GM12878 (cell line): Measurements from ENCODE around the gene LDB2. TPM values are rescaled to one million over a fixed set of nuclear protein-coding genes. Genes with fewer than 3 reads are reported as not detected.

ENCODE experiments used
- ATAC-seq: fragments of 200-7000 bp; cut with Tn5 transposase; 3 replicates; pipeline ENCODE4 v1.9.1; 2020; ENCODE audit warnings: mild to moderate bottlenecking, moderate library complexity
- BruUV-seq: library from RNA; stranded (reverse); fragments of 400-500 nt; replicated peaks from 2 replicates; lab custom pipeline; 2021; lab: Mats Ljungman, UMichigan
- CTCF ChIA-PET: fragments of 300-600 bp; sonication (Branson Sonifier 250); formaldehyde crosslinking; extraction: SDS; loops from one replicate; lab custom pipeline; 2021; ENCODE audit warnings: inconsistent platforms; lab: Yijun Ruan, JAX
- POLR2A ChIA-PET: fragments of 350-600 bp; formaldehyde crosslinking; extraction: SDS; loops from one replicate; lab custom pipeline; 2021; ENCODE audit warnings: inconsistent platforms; lab: Charles Lee
- RAD21 ChIA-PET: fragments of 300-600 bp; sonication (Branson Sonifier 250); formaldehyde crosslinking; loops from one replicate; lab custom pipeline; 2023; ENCODE audit warnings: antibody characterized with exemption; ENCODE audit not compliant: unreplicated experiment; lab: Charles Lee
- SMC1A ChIA-PET: fragments of 300-600 bp; sonication (Branson Sonifier 250); formaldehyde crosslinking; loops from one replicate; lab custom pipeline; 2023; ENCODE audit not compliant: unreplicated experiment, uncharacterized antibody; lab: Charles Lee
- DNase-seq: peaks from one replicate; pipeline ENCODE4 v3.0.0-alpha.2; 2011; ENCODE audit warnings: low read depth, low spot score
- FAIRE-seq: peaks from 3 replicates; lab custom pipeline; 2011; peaks lifted over from hg19 to GRCh38; lab: Jason Lieb, UNC
- H2AFZ ChIP-seq: 2 replicates; pipeline ENCODE4 v1.6.0; 2011; ENCODE audit warnings: low read depth, low read length, control low read depth; ENCODE audit not compliant: control insufficient read depth
- H3K27ac ChIP-seq: 2 replicates; pipeline ENCODE4 v1.5.1; 2011; ENCODE audit warnings: control low read depth; ENCODE audit not compliant: control insufficient read depth, insufficient read depth
- H3K27me3 ChIP-seq, 2 experiments: replicated peaks in 1 of 2; 2 replicates each; pipeline versions ENCODE4 v1.6.0 to v1.6.1; 2011; ENCODE audit warnings: low read length in 1 of 2; ENCODE audit not compliant: control insufficient read depth in 2 of 2, insufficient read depth in 2 of 2
- H3K36me3 ChIP-seq, 2 experiments: 2 replicates each; pipeline ENCODE4 v1.5.1; 2011; ENCODE audit warnings: low read length in 1 of 2; ENCODE audit not compliant: control insufficient read depth in 2 of 2, insufficient read depth in 2 of 2
- H3K4me1 ChIP-seq: 2 replicates; pipeline ENCODE4 v1.6.1; 2011; ENCODE audit warnings: mild to moderate bottlenecking, low read length, moderate library complexity, mixed read lengths; ENCODE audit not compliant: control insufficient read depth, insufficient read depth
- H3K4me2 ChIP-seq: 2 replicates; pipeline ENCODE4 v1.6.0; 2011; ENCODE audit warnings: control low read depth; ENCODE audit not compliant: control insufficient read depth, insufficient read depth
- H3K4me3 ChIP-seq: fragments of 200-600 bp; sonication (generic); 2 replicates; pipeline ENCODE4 v1.5.1; 2016
- H3K79me2 ChIP-seq: 2 replicates; pipeline ENCODE4 v1.6.0; 2011; ENCODE audit warnings: low read length; ENCODE audit not compliant: control insufficient read depth, insufficient read depth
- H3K9ac ChIP-seq: 2 replicates; pipeline ENCODE4 v1.8.0; 2011; ENCODE audit warnings: low read length, control low read depth, mixed read lengths; ENCODE audit not compliant: control insufficient read depth, insufficient read depth
- H3K9me3 ChIP-seq: replicated peaks from 3 replicates; pipeline ENCODE4 v1.5.1; 2011; ENCODE audit warnings: mild to moderate bottlenecking, low read length; ENCODE audit not compliant: control insufficient read depth, insufficient read depth
- H4K20me1 ChIP-seq: 2 replicates; pipeline ENCODE4 v1.6.0; 2011; ENCODE audit not compliant: control insufficient read depth, insufficient read depth
- CBX3 ChIP-seq: fragments of 200-600 bp; sonication (generic); IDR thresholded peaks from 2 replicates; pipeline ENCODE4 v1.6.1; 2016; ENCODE audit warnings: low read depth, borderline replicate concordance
- CHD1 ChIP-seq: IDR thresholded peaks from 2 replicates; pipeline ENCODE4 v1.6.1; 2012; ENCODE audit warnings: low read depth, low read length, improper control_type of control experiment
- EED ChIP-seq: sonication (generic); IDR thresholded peaks from 2 replicates; pipeline ENCODE4 v1.6.1; 2016; ENCODE audit warnings: antibody characterized with exemption, low read depth
- ESRRA ChIP-seq: IDR thresholded peaks from 2 replicates; pipeline ENCODE4 v1.6.1; 2012; ENCODE audit warnings: mild to moderate bottlenecking, low read length, improper control_type of control experiment
- EZH2 ChIP-seq: IDR thresholded peaks from 2 replicates; pipeline ENCODE4 v1.6.1; 2012; ENCODE audit warnings: low read depth, mild to moderate bottlenecking, control low read depth, inconsistent platforms, low read length, borderline replicate concordance; ENCODE audit not compliant: control insufficient read depth
- HCFC1 ChIP-seq: fragments of 150-350 bp; IDR thresholded peaks from 2 replicates; pipeline ENCODE4 v1.6.1; 2014; ENCODE audit warnings: low read length
- HDAC6 ChIP-seq: fragments of 200-600 bp; sonication (generic); IDR thresholded peaks from one replicate; pipeline ENCODE4 v1.8.0; 2017; ENCODE audit warnings: antibody characterized with exemption; ENCODE audit not compliant: unreplicated experiment
- HDGF ChIP-seq: fragments of 450-650 bp; IDR thresholded peaks from 2 replicates; pipeline ENCODE4 v1.6.1; 2016; ENCODE audit warnings: antibody characterized with exemption
- IRF4 ChIP-seq: IDR thresholded peaks from 2 replicates; pipeline ENCODE4 v1.6.1; 2011; ENCODE audit warnings: low read depth, low read length
- JUND ChIP-seq: IDR thresholded peaks from 2 replicates; pipeline ENCODE4 v1.6.1; 2012; ENCODE audit warnings: low read depth, mild to moderate bottlenecking, low read length, improper control_type of control experiment, moderate library complexity
- MTA2 ChIP-seq: fragments of 450-650 bp; IDR thresholded peaks from 2 replicates; pipeline ENCODE4 v1.6.1; 2016; ENCODE audit warnings: low read depth, mild to moderate bottlenecking, moderate library complexity
- MYC ChIP-seq: IDR thresholded peaks from 2 replicates; pipeline ENCODE4 v1.6.1; 2011; ENCODE audit warnings: mild to moderate bottlenecking, low read length, moderate library complexity, inconsistent platforms; ENCODE audit not compliant: insufficient read depth, insufficient replicate concordance, insufficient read length, severe bottlenecking
- PAX8 ChIP-seq: fragments of 450-650 bp; IDR thresholded peaks from 2 replicates; pipeline ENCODE4 v1.6.1; 2017; ENCODE audit warnings: mild to moderate bottlenecking, moderate library complexity
- RUNX3 ChIP-seq: IDR thresholded peaks from 2 replicates; pipeline ENCODE4 v1.6.1; 2012; ENCODE audit warnings: low read length, inconsistent platforms
- SMAD1 ChIP-seq: fragments of 450-650 bp; IDR thresholded peaks from 2 replicates; pipeline ENCODE4 v1.6.1; 2018; ENCODE audit warnings: mild to moderate bottlenecking, low read depth; ENCODE audit not compliant: partially characterized antibody
- ZNF217 ChIP-seq: fragments of 450-650 bp; IDR thresholded peaks from 2 replicates; pipeline ENCODE4 v1.6.1; 2017; ENCODE audit warnings: antibody characterized with exemption, mild to moderate bottlenecking
- ZSCAN29 ChIP-seq: fragments of 450-650 bp; IDR thresholded peaks from 2 replicates; pipeline ENCODE4 v1.6.1; 2017; ENCODE audit warnings: mild to moderate bottlenecking, moderate library complexity
- WGBS: methylation state at CpG from one replicate; pipeline ENCODE4 v1.1.6; 2016; ENCODE audit warnings: low lambda C conversion rate; ENCODE audit not compliant: insufficient replicate concordance, insufficient coverage; ENCODE audit errors: missing lambda C conversion rate; 5-methylcytosine and 5-hydroxymethylcytosine counted together
- in situ Hi-C: fragments of 300-500 bp; cut with MboI; formaldehyde crosslinking; loops from 9 replicates; pipeline ENCODE4 v1.14.3; 2018; ENCODE audit warnings: mixed read lengths
- intact Hi-C: fragments of 100-400 bp; cut with micrococcal nuclease; formaldehyde crosslinking; loops from one replicate; pipeline ENCODE4 v1.14.2; 2022; ENCODE audit not compliant: unreplicated experiment
- polyA plus RNA-seq, 11 experiments: library from polyadenylated mRNA; depleted of rRNA in 4 of 11; unstranded in 6 of 11; stranded (reverse) in 5 of 11; fragments of >200 nt; fragmentation: Nextera tagmentation in 4 of 11; fragmentation: Illumina TruSeq in 1 of 11; extraction: Ambion mirVana in 4 of 11; extraction: Trizol in 1 of 11; gene quantifications; 1 replicate in 1 of 11; 2 replicates in 10 of 11; pipeline versions ENCODE4 v1.2.1 to v1.2.3, GENCODE V29; 2011 to 2016; ENCODE audit warnings: inconsistent platforms in 2 of 11, missing spikeins in 2 of 11, low read depth in 1 of 11
- total RNA-seq, 4 experiments: library from RNA; depleted of rRNA in 3 of 4; stranded (reverse); fragments of >200 nt in 3 of 4; fragmentation: Illumina TruSeq in 1 of 4; extraction: Trizol in 1 of 4; gene quantifications; 2 replicates each; pipeline versions ENCODE4 v1.2.1 to v1.2.3, GENCODE V29; 2013 to 2021
- TF ChIP-seq, protein P1 (sequence below): fragments of 450-650 bp; IDR thresholded peaks from 2 replicates; pipeline ENCODE4 v1.6.1; 2017; ENCODE audit warnings: mild to moderate bottlenecking, moderate library complexity
- TF ChIP-seq, protein P2 (sequence below): fragments of 450-650 bp; IDR thresholded peaks from 2 replicates; pipeline ENCODE4 v1.6.1; 2016; ENCODE audit warnings: mild to moderate bottlenecking

LDB2 gene
- total and polyA plus RNA-seq, 10 of the 15 experiments (the other 5 are each of a cell fraction or from before 2014, with no cell fraction given), result 0.15 TPM; not detected in 9

DNA sequence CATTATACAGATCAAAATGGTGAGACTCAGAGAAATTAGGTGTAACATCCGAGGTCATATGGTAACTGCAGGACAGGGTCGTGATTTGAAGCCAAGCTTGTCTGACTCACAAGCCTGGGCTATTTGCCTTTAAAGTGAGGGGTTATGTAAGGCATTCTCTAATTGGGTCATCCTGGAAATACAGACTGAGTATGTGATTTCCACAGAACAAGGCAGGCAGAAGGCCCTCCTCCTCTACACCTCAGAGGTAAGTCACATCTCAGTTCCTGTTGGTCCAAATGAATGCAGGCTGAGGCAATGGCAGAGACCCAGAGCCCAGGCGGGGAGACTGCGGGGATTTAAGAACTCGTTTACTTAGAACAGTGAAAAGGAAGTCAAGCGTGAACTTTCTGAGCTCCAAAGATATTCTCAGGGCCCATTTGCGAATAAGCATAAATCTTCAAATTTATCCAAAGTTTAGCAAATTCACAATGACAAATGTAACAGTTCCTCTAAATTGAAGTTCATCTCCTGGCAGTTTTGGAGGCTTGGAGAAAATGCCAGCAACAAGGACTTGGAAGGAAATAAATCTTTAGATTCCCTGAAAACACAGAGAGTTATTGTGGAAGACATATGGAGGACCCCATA is 153.3 kb downstream of the LDB2 start:
- H3K4me3 ChIP-seq, result no peak overlapping the region
- no peak overlapping the region for H3K27ac ChIP-seq
- ATAC-seq (no peak), DNase-seq (no peak), FAIRE-seq (no peak)
- no peaks in the 10 kb centered on the region for H3K4me1 ChIP-seq
- 30% methylated on average over 7 of the region's 7 CpGs for WGBS
- H3K79me2 ChIP-seq, result no peaks in the 10 kb centered on the region
- no peak overlapping the region for H3K9ac ChIP-seq
- H3K9me3 ChIP-seq, result no peaks in the 10 kb centered on the region
- H3K27me3 ChIP-seq, result no peaks in the 10 kb centered on the region
- SMC1A ChIA-PET, result no interaction called here
- CTCF ChIA-PET, result no interaction called here
- TF ChIP-seq, protein P1, sequence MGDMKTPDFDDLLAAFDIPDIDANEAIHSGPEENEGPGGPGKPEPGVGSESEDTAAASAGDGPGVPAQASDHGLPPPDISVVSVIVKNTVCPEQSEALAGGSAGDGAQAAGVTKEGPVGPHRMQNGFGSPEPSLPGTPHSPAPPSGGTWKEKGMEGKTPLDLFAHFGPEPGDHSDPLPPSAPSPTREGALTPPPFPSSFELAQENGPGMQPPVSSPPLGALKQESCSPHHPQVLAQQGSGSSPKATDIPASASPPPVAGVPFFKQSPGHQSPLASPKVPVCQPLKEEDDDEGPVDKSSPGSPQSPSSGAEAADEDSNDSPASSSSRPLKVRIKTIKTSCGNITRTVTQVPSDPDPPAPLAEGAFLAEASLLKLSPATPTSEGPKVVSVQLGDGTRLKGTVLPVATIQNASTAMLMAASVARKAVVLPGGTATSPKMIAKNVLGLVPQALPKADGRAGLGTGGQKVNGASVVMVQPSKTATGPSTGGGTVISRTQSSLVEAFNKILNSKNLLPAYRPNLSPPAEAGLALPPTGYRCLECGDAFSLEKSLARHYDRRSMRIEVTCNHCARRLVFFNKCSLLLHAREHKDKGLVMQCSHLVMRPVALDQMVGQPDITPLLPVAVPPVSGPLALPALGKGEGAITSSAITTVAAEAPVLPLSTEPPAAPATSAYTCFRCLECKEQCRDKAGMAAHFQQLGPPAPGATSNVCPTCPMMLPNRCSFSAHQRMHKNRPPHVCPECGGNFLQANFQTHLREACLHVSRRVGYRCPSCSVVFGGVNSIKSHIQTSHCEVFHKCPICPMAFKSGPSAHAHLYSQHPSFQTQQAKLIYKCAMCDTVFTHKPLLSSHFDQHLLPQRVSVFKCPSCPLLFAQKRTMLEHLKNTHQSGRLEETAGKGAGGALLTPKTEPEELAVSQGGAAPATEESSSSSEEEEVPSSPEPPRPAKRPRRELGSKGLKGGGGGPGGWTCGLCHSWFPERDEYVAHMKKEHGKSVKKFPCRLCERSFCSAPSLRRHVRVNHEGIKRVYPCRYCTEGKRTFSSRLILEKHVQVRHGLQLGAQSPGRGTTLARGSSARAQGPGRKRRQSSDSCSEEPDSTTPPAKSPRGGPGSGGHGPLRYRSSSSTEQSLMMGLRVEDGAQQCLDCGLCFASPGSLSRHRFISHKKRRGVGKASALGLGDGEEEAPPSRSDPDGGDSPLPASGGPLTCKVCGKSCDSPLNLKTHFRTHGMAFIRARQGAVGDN, result no peak
- no peak for TF ChIP-seq ZSCAN29
- TF ChIP-seq EZH2, result no peak
- TF ChIP-seq JUND, result no peak
- TF ChIP-seq PAX8, result no peak
- no peak for TF ChIP-seq RUNX3
- TF ChIP-seq, protein P2, sequence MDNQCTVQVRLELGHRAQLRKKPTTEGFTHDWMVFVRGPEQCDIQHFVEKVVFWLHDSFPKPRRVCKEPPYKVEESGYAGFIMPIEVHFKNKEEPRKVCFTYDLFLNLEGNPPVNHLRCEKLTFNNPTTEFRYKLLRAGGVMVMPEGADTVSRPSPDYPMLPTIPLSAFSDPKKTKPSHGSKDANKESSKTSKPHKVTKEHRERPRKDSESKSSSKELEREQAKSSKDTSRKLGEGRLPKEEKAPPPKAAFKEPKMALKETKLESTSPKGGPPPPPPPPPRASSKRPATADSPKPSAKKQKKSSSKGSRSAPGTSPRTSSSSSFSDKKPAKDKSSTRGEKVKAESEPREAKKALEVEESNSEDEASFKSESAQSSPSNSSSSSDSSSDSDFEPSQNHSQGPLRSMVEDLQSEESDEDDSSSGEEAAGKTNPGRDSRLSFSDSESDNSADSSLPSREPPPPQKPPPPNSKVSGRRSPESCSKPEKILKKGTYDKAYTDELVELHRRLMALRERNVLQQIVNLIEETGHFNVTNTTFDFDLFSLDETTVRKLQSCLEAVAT, result no peak
- no peak for TF ChIP-seq CBX3
- TF ChIP-seq HDGF, result no peak
- TF ChIP-seq SMAD1, result no peak
- TF ChIP-seq HCFC1, result no peak
- TF ChIP-seq EED, result no peak
- no peak for TF ChIP-seq CHD1
- TF ChIP-seq MYC, result no peak
- TF ChIP-seq IRF4, result no peak
- no peak for TF ChIP-seq ESRRA
- TF ChIP-seq HDAC6, result no peak
- no peak for TF ChIP-seq MTA2
- TF ChIP-seq ZNF217, result no peak
- in situ Hi-C loops (no loop called here), intact Hi-C loops (no loop called here)
- RAD21 ChIA-PET, result no interaction called here
- no peak overlapping the region for H3K4me2 ChIP-seq
- no peaks in the 10 kb centered on the region for H4K20me1 ChIP-seq
- POLR2A ChIA-PET, result no interaction called here
- BruUV-seq, result no TSS peak
- no peak overlapping the region for H2AFZ ChIP-seq
- no peaks in the 10 kb centered on the region for H3K36me3 ChIP-seq
